ENCODE results near the gene TMCC1. TPM values are rescaled to one million over a fixed set of nuclear protein-coding genes. Genes with fewer than 3 reads are reported as not detected.
"Not testable (repeated sequence)": the region's sequence is repeated elsewhere in the genome, so short reads cannot be mapped to it uniquely, and the experiment has no call there.

Gene TMCC1
- total RNA-seq, 1 experiment from 2014 or later = 20.8 TPM

DNA sequence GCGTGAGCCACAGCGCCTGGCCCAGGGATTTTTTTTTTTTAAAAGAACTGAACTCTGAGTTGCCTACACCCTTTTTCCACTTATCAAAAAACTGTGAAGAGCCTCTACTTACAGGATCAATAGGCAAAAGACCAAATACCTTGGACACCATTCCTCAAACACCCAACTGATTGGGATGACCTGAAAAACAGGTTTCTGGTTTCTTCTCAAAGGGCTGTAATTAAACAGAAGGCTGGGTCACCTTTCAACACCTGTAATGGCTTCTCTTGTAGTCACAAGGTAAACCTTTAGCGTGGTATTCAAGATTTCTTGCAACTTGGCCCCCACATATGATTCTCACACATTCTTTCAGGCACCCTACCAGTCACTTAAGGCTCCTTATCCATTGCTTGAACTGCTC lies 248.7 kb downstream of the TMCC1 start:
- Histone ChIP-seq H3K36me3 (no peaks in the 10 kb centered on the region), H3K9me3 (no peaks in the 10 kb centered on the region), H3K27me3 (no peaks in the 10 kb centered on the region), H3K4me3 (no peak overlapping the region)
- no peak for DNase-seq

- not testable (repeated sequence) for H3K36me3 ChIP-seq, H3K4me3 ChIP-seq, H3K27me3 ChIP-seq, H3K9me3 ChIP-seq, DNase-seq
These were observed 251.8 kb downstream of the TMCC1 start for GRCh38 chr3:129641567-129642260.

DNA sequence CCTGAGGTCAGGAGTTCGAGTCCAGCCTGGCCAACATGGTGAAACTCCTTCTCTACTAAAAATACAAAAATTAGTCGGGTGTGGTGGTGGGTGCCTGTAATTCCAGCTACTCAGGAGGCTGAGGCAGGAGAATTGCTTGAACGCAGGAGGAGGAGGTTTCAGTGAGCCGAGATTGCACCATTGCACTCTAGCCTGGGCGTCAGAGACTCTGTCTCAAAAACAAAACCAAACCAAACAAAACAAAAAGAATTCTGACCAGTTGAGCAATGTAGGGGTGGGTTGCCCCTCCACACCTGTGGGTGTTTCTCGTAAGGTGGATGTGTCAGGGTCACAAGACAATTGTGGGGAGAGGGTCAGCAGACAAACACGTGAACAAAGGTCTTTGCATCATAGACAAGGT lies 252.5 kb downstream of the TMCC1 start:
- not testable (repeated sequence) for H3K27me3 ChIP-seq, H3K4me3 ChIP-seq, DNase-seq, H3K36me3 ChIP-seq, H3K9me3 ChIP-seq

DNA sequence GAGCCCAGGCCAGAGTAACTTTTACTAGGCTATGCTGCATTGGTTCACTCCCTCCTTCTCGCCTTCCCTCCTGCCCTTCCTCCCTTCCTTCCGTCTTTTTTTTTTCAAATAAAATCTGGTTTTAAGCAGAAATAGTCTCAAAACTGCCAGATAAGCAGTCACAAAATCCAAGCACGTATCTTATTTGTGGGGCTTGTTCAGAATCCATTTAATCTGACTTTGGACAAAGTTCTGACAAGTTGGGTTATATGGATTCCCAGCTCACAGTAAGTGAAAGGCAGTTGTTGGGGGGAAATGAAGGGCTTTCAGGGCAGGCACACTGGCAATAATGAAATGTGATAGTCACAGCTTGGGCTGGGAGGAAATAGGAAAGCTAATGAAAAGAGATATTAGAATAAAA lies 255.0 kb downstream of the TMCC1 start:
- peaks cover 5% of the 10 kb centered on the region; the same call in 1 of the 2 replicates for H3K9me3 ChIP-seq
- no peak for DNase-seq
- no peak overlapping the region for H3K4me3 ChIP-seq
- H3K27me3 ChIP-seq = no peaks in the 10 kb centered on the region
- no peaks in the 10 kb centered on the region for H3K36me3 ChIP-seq

- Histone ChIP-seq H3K36me3 (no peaks in the 10 kb centered on the region), H3K27me3 (no peaks in the 10 kb centered on the region), H3K4me3 (no peak overlapping the region), H3K9me3 (peaks cover 5% of the 10 kb centered on the region; the same call in 1 of the 2 replicates)
- no peak for DNase-seq
These were observed 257.4 kb downstream of the TMCC1 start for GRCh38 chr3:129636082-129636481.

- DNase-seq = no peak
- Histone ChIP-seq H3K27me3 (no peaks in the 10 kb centered on the region), H3K9me3 (peaks cover 5% of the 10 kb centered on the region; the same call in 1 of the 2 replicates), H3K4me3 (no peak overlapping the region), H3K36me3 (no peaks in the 10 kb centered on the region)
These were observed 257.9 kb downstream of the TMCC1 start for GRCh38 chr3:129635656-129636055.

DNA sequence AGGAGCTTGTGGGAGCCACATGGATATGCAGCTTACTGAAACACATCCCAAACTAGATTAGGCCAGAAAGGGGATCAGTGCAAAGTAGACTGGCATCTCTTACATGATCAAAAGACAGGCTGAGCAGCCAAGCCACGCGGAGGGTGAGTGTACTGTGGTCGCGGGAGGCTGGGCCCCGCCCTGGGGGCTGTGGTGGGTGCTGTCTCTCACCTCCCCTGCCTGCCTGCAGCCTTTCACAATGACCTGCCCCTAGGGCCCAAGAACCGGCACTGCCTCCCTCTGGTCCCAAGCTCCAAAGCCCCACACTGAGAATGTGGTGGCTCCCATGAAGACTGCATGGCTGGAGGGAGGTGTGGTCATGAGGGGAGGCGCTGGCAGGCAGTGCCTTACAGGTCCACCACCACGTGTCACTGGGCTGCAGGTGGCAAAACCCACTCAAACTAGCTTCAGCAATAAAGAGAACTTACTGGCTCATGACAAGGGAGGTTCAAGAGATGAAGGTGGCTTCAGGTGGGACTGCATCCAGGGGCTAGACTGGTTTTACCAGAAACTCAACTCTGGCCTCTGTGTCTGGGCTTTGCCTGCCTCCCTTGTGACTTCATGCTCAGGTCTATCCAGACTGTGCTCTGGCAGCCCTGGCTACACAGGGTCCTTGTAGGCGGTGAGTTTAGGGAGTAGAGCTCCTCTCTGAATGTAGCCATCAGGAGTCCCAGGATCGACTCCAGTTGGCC lies 259.6 kb downstream of the TMCC1 start:
- no peak for DNase-seq
- H3K27me3 ChIP-seq = no peaks in the 10 kb centered on the region
- H3K4me3 ChIP-seq = no peak overlapping the region
- H3K36me3 ChIP-seq = no peaks in the 10 kb centered on the region
- H3K9me3 ChIP-seq = peaks cover 5% of the 10 kb centered on the region; the same call in 1 of the 2 replicates

- no peak for DNase-seq
- no peaks in the 10 kb centered on the region for H3K36me3 ChIP-seq
- no peak overlapping the region for H3K4me3 ChIP-seq
- H3K27me3 ChIP-seq = no peaks in the 10 kb centered on the region
- H3K9me3 ChIP-seq = peaks cover 5% of the 10 kb centered on the region; the same call in 1 of the 2 replicates
These were observed 260.5 kb downstream of the TMCC1 start for GRCh38 chr3:129632977-129633376.

DNA sequence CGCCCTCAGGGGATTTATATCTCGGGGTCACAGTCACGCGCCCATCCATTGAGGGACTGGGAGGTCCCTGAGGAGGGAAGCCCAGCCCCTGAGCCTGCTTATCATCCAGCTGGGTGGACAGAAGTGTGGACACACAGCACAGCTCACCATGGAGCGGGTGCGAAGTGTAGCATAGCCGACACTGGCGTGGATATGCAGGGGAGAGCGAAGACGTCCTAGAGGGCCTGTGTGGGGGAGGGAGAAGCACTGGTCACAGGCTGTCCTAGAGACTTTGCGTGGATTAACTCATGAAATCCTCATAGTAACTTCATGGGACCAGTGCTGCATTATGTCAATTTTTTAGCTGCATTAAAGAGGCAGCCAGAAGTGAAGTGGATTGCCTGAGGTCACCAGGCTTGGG lies 261.0 kb downstream of the TMCC1 start:
- no peak overlapping the region for H3K4me3 ChIP-seq
- H3K9me3 ChIP-seq = peaks cover 5% of the 10 kb centered on the region; the same call in 1 of the 2 replicates
- no peak for DNase-seq
- H3K36me3 ChIP-seq = no peaks in the 10 kb centered on the region
- H3K27me3 ChIP-seq = no peaks in the 10 kb centered on the region

- H3K27me3 ChIP-seq = no peaks in the 10 kb centered on the region
- no peak for DNase-seq
- no peak overlapping the region for H3K4me3 ChIP-seq
- H3K36me3 ChIP-seq = no peaks in the 10 kb centered on the region
- peaks cover 5% of the 10 kb centered on the region; the same call in 1 of the 2 replicates for H3K9me3 ChIP-seq
These were observed 261.5 kb downstream of the TMCC1 start for GRCh38 chr3:129632056-129632455.

- no peak for DNase-seq
- Histone ChIP-seq H3K36me3 (no peaks in the 10 kb centered on the region), H3K4me3 (no peak overlapping the region), H3K9me3 (no peaks in the 10 kb centered on the region), H3K27me3 (no peaks in the 10 kb centered on the region)
These were observed 264.5 kb downstream of the TMCC1 start for GRCh38 chr3:129629011-129629410.

DNA sequence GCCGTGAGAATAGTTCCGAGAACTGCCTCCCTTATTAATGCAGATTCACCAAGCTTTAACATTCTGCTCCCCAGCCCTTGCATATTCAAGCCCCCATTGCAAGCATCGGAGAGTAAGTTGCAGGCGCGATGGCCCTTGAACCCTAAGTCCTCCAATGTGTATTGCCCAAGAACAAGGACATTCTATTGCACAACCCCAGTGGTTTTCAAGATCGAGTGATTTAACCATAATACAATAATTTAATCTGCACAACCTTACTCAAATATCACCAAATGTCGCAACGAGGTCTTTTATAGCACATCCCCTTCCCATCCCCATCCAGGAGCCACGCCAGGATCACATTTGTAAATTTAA lies 265.4 kb downstream of the TMCC1 start:
- H3K9me3 ChIP-seq = no peaks in the 10 kb centered on the region
- H3K27me3 ChIP-seq = no peaks in the 10 kb centered on the region
- DNase-seq = no peak
- peak overlapping the region; percentile 59 for H3K4me3 ChIP-seq
- H3K36me3 ChIP-seq = no peaks in the 10 kb centered on the region

GRCh38 chr3:129627350-129628168 lies 266.0 kb downstream of the TMCC1 start:
- no peaks in the 10 kb centered on the region for H3K9me3 ChIP-seq
- peak overlapping the region; percentile 59 for H3K4me3 ChIP-seq
- no peaks in the 10 kb centered on the region for H3K27me3 ChIP-seq
- peak; percentile 78 for DNase-seq
- H3K36me3 ChIP-seq = no peaks in the 10 kb centered on the region

GRCh38 chr3:129626744-129627349 lies 266.7 kb downstream of the TMCC1 start:
- Histone ChIP-seq H3K4me3 (peak overlapping the region; percentile 59), H3K9me3 (no peaks in the 10 kb centered on the region), H3K27me3 (no peaks in the 10 kb centered on the region), H3K36me3 (no peaks in the 10 kb centered on the region)
- DNase-seq = peak; percentile 99

DNA sequence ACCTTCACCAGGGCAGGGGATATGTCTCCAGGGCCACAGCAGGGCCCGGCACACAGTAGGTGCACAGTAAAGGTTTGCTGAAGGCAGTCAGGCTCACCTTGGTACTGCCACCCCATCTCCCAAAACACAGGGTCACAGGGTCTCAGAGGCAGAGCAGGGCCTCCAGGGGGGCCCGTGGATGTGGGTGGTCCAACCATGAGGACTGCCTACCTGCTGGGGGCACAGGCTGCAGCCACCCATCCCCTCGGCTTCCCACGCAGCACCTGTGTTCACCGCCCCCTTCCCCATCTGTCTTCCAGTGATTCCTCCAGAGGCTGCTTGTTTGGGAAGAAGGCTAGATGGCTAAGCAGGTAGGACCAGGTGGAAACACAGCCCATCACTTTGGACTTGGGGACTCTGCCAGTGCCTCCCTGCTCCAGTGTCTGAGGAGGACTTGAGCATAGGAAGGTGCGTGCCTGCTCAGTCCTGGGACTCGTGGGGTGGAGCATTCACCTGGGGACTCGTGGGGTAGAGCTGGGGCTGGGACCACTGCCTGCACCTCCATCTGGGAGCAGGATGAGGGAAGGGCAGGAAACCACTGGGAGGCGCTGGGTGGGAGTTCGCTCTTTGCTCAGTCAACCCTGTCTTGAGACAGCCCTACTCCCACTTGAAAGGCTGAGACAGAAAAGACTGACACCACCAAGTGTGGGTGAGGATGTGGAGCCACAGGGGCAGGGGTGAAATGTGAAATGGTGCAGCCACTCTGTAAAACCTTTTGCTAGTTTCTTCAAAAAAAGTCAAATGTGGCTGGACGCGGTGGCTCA lies 268.2 kb downstream of the TMCC1 start:
- no peak overlapping the region for H3K4me3 ChIP-seq
- no peaks in the 10 kb centered on the region for H3K36me3 ChIP-seq
- H3K9me3 ChIP-seq = no peaks in the 10 kb centered on the region
- peak; percentile 19 for DNase-seq
- no peaks in the 10 kb centered on the region for H3K27me3 ChIP-seq
